ENCODE data around the gene PIAS2.

DNA sequence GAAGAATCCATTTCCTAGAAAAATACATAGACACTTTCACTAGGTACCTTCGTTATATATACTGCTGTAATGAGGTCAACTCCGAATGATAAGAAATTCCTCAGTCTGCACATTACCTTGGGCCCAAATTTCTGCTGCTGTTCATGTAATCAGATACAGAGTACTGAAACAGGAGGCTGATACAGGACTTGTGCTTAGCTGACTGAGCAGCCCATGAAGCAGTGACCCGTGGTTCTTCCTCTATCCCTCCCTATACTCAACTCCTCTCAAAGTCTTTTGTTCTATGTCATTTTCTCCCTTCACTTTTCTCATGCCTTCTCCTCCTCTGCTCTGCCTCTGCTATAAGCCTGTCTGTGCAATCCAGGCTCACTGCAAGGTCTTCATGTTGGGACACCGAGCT lies 102.9 kb downstream of the PIAS2 start:
- TF ChIP-seq, protein P1, sequence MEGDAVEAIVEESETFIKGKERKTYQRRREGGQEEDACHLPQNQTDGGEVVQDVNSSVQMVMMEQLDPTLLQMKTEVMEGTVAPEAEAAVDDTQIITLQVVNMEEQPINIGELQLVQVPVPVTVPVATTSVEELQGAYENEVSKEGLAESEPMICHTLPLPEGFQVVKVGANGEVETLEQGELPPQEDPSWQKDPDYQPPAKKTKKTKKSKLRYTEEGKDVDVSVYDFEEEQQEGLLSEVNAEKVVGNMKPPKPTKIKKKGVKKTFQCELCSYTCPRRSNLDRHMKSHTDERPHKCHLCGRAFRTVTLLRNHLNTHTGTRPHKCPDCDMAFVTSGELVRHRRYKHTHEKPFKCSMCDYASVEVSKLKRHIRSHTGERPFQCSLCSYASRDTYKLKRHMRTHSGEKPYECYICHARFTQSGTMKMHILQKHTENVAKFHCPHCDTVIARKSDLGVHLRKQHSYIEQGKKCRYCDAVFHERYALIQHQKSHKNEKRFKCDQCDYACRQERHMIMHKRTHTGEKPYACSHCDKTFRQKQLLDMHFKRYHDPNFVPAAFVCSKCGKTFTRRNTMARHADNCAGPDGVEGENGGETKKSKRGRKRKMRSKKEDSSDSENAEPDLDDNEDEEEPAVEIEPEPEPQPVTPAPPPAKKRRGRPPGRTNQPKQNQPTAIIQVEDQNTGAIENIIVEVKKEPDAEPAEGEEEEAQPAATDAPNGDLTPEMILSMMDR (IDR thresholded peaks at IDR 0.05): no peak
- no peak for TF ChIP-seq POLR2A (IDR thresholded peaks at IDR 0.05)
